ENCODE results near the gene IRF2.

Gene IRF2

GRCh38 chr4:184373886-184374405 is 100.4 kb downstream of the IRF2 start:
- no peak for DNase-seq (ENCODE audit: low read depth)
- no peak overlapping the region for H3K4me3 ChIP-seq (ENCODE audit: low read depth, low read length)
- no peak for TF ChIP-seq MAX (IDR thresholded peaks at IDR 0.05; ENCODE audit: low read depth, low read length)
- no peak for TF ChIP-seq CTCF (IDR thresholded peaks at IDR 0.05; ENCODE audit: low read depth, low read length)
- no peak for TF ChIP-seq MYC (IDR thresholded peaks at IDR 0.05; ENCODE audit: low read depth, low read length)
- no peak for TF ChIP-seq POLR2A (IDR thresholded peaks at IDR 0.05; ENCODE audit: extremely low read depth, insufficient read length)

GRCh38 chr4:184371390-184371787 is 103.0 kb downstream of the IRF2 start:
- TF ChIP-seq MAX (IDR thresholded peaks at IDR 0.05; ENCODE audit: low read depth, low read length) (no peak), CTCF (IDR thresholded peaks at IDR 0.05; ENCODE audit: low read depth, low read length) (no peak), MYC (IDR thresholded peaks at IDR 0.05; ENCODE audit: low read depth, low read length) (no peak), POLR2A (IDR thresholded peaks at IDR 0.05; ENCODE audit: extremely low read depth, insufficient read length) (no peak)
- DNase-seq (ENCODE audit: low read depth) = no peak
- H3K4me3 ChIP-seq (ENCODE audit: low read depth, low read length) = no peak overlapping the region

- H3K4me3 ChIP-seq (ENCODE audit: low read depth, low read length) = no peak overlapping the region
Measured at GRCh38 chr4:184370711-184371389, 103.5 kb downstream of the IRF2 start.

GRCh38 chr4:184369871-184370270 is 104.5 kb downstream of the IRF2 start:
- DNase-seq (ENCODE audit: low read depth) = no peak
- no peak overlapping the region for H3K4me3 ChIP-seq (ENCODE audit: low read depth, low read length)
- no peak for TF ChIP-seq MYC (IDR thresholded peaks at IDR 0.05; ENCODE audit: low read depth, low read length)
- no peak for TF ChIP-seq CTCF (IDR thresholded peaks at IDR 0.05; ENCODE audit: low read depth, low read length)
- no peak for TF ChIP-seq MAX (IDR thresholded peaks at IDR 0.05; ENCODE audit: low read depth, low read length)
- no peak for TF ChIP-seq POLR2A (IDR thresholded peaks at IDR 0.05; ENCODE audit: extremely low read depth, insufficient read length)

More at GRCh38 chr4:184370711-184371389, 103.5 kb downstream of the IRF2 start:
- no peak for TF ChIP-seq CTCF (IDR thresholded peaks at IDR 0.05; ENCODE audit: low read depth, low read length)
- no peak for TF ChIP-seq MYC (IDR thresholded peaks at IDR 0.05; ENCODE audit: low read depth, low read length)
- TF ChIP-seq MAX (IDR thresholded peaks at IDR 0.05; ENCODE audit: low read depth, low read length) = no peak
- no peak for TF ChIP-seq POLR2A (IDR thresholded peaks at IDR 0.05; ENCODE audit: extremely low read depth, insufficient read length)
- no peak for DNase-seq (ENCODE audit: low read depth)

- DNase-seq (ENCODE audit: low read depth) = no peak
- H3K4me3 ChIP-seq (ENCODE audit: low read depth, low read length) = no peak overlapping the region
- TF ChIP-seq MAX (IDR thresholded peaks at IDR 0.05; ENCODE audit: low read depth, low read length) (no peak), POLR2A (IDR thresholded peaks at IDR 0.05; ENCODE audit: extremely low read depth, insufficient read length) (no peak), MYC (IDR thresholded peaks at IDR 0.05; ENCODE audit: low read depth, low read length) (no peak), CTCF (IDR thresholded peaks at IDR 0.05; ENCODE audit: low read depth, low read length) (no peak)
Measured at GRCh38 chr4:184368731-184369130, 105.6 kb downstream of the IRF2 start.
